HepG2 (cell line): ENCODE measurements around the gene C6orf15. TPM values are rescaled to one million over a fixed set of nuclear protein-coding genes. Genes with fewer than 3 reads are reported as not detected.
A peak's percentile ranks its signal among the peaks of the same experiment; 100 is the strongest.

Source experiments
- CCDC6 ChIP-seq: sonication (generic); formaldehyde crosslinking; IDR thresholded peaks from 2 replicates; pipeline ENCODE4 v1.8.1; 2022; ENCODE audit warnings: mild to moderate bottlenecking, missing genetic modification reagents, moderate library complexity
- CSRNP1 ChIP-seq: sonication (generic); formaldehyde crosslinking; IDR thresholded peaks from 2 replicates; pipeline ENCODE4 v1.8.1; 2023; ENCODE audit warnings: mild to moderate bottlenecking, missing genetic modification reagents
- DMAP1 ChIP-seq: IDR thresholded peaks from 2 replicates; pipeline ENCODE4 v1.6.1; 2016
- IRF2 ChIP-seq: IDR thresholded peaks from 2 replicates; pipeline ENCODE4 v1.6.1; 2018; ENCODE audit warnings: missing genetic modification reagents, missing compliant biosample characterization
- LCORL ChIP-seq, 2 experiments: fragments of 450-650 bp in 1 of 2; sonication (generic) in 1 of 2; formaldehyde crosslinking in 1 of 2; IDR thresholded peaks; 2 replicates each; pipeline versions ENCODE4 v1.5.0 to v1.6.1; 2017 to 2020; ENCODE audit warnings: antibody characterized with exemption in 1 of 2, missing genetic modification reagents in 1 of 2
- MED8 ChIP-seq: sonication (generic); formaldehyde crosslinking; IDR thresholded peaks from 2 replicates; pipeline ENCODE4 v1.8.1; 2023; ENCODE audit warnings: mild to moderate bottlenecking, missing genetic modification reagents; ENCODE audit not compliant: insufficient replicate concordance
- MXD1 ChIP-seq: sonication (generic); formaldehyde crosslinking; IDR thresholded peaks from 2 replicates; pipeline ENCODE4 v1.4.0; 2020; ENCODE audit warnings: mild to moderate bottlenecking, missing genetic modification reagents
- NFKBIZ ChIP-seq: IDR thresholded peaks from 2 replicates; pipeline ENCODE4 v1.6.1; 2018; ENCODE audit warnings: missing genetic modification reagents, missing compliant biosample characterization
- TBX3 ChIP-seq: fragments of 450-650 bp; IDR thresholded peaks from 2 replicates; pipeline ENCODE4 v1.6.1; 2017; ENCODE audit warnings: antibody characterized with exemption, mild to moderate bottlenecking, inconsistent platforms, borderline replicate concordance
- ZMAT3 ChIP-seq: sonication (generic); formaldehyde crosslinking; conservative IDR thresholded peaks from 2 replicates; pipeline ENCODE4 v1.7.0; 2021; ENCODE audit warnings: missing genetic modification reagents
- ZNF329 ChIP-seq: sonication (generic); formaldehyde crosslinking; IDR thresholded peaks from 2 replicates; pipeline ENCODE4 v1.9.0; 2021; ENCODE audit warnings: low read depth, mild to moderate bottlenecking, missing genetic modification reagents
- ZNF343 ChIP-seq: sonication (generic); formaldehyde crosslinking; IDR thresholded peaks from 2 replicates; pipeline ENCODE4 v1.4.0; 2020; ENCODE audit warnings: mild to moderate bottlenecking, missing genetic modification reagents
- ZNF512 ChIP-seq: sonication (generic); formaldehyde crosslinking; IDR thresholded peaks from 2 replicates; pipeline ENCODE4 v1.4.0; 2020; ENCODE audit warnings: mild to moderate bottlenecking, missing genetic modification reagents
- ZNF644 ChIP-seq: IDR thresholded peaks from 2 replicates; pipeline ENCODE4 v1.6.1; 2016; ENCODE audit warnings: low read depth
- ZNF773 ChIP-seq: sonication (generic); formaldehyde crosslinking; IDR thresholded peaks from 2 replicates; pipeline ENCODE4 v1.4.0; 2020; ENCODE audit warnings: missing genetic modification reagents, borderline replicate concordance
- ZNF775 ChIP-seq: sonication (generic); formaldehyde crosslinking; IDR thresholded peaks from 2 replicates; pipeline ENCODE4 v1.4.0; 2020; ENCODE audit warnings: missing genetic modification reagents, mild to moderate bottlenecking, moderate library complexity, borderline replicate concordance
- polyA plus RNA-seq, 8 experiments: library from polyadenylated mRNA; depleted of rRNA in 3 of 8; stranded (reverse) in 7 of 8; unstranded in 1 of 8; fragments of >200 nt; fragmentation: Illumina TruSeq in 4 of 8; extraction: Trizol in 4 of 8; gene quantifications; 2 replicates each; pipeline versions ENCODE4 v1.2.1 to v1.2.3, GENCODE V29; 2011 to 2016; ENCODE audit warnings: low read depth in 4 of 8, missing spikeins in 1 of 8, mixed read lengths in 1 of 8; ENCODE audit not compliant: insufficient read depth in 1 of 8
- total RNA-seq, 5 experiments: library from RNA; depleted of rRNA; stranded (reverse); fragments of >200 nt; fragmentation: Illumina TruSeq; extraction: Trizol; gene quantifications; 2 replicates each; pipeline ENCODE4 v1.2.3, GENCODE V29; 2016; ENCODE audit warnings: low read depth in 1 of 5
- TF ChIP-seq, protein P1 (sequence below): sonication (generic); formaldehyde crosslinking; IDR thresholded peaks from 2 replicates; pipeline ENCODE4 v1.4.0; 2020; ENCODE audit warnings: missing genetic modification reagents, borderline replicate concordance
- TF ChIP-seq, protein P2 (sequence below): sonication (generic); formaldehyde crosslinking; conservative IDR thresholded peaks from 2 replicates; pipeline ENCODE4 v1.4.0; 2020; ENCODE audit warnings: missing genetic modification reagents
- TF ChIP-seq, protein P3 (sequence below): sonication (generic); formaldehyde crosslinking; conservative IDR thresholded peaks from 2 replicates; pipeline ENCODE4 v1.8.1; 2023; ENCODE audit warnings: missing genetic modification reagents

The C6orf15 gene
- total and polyA plus RNA-seq, 2 of the 13 experiments (the other 11 are each of a cell fraction or from before 2014, with no cell fraction given) = not detected

- TF ChIP-seq, protein P1, sequence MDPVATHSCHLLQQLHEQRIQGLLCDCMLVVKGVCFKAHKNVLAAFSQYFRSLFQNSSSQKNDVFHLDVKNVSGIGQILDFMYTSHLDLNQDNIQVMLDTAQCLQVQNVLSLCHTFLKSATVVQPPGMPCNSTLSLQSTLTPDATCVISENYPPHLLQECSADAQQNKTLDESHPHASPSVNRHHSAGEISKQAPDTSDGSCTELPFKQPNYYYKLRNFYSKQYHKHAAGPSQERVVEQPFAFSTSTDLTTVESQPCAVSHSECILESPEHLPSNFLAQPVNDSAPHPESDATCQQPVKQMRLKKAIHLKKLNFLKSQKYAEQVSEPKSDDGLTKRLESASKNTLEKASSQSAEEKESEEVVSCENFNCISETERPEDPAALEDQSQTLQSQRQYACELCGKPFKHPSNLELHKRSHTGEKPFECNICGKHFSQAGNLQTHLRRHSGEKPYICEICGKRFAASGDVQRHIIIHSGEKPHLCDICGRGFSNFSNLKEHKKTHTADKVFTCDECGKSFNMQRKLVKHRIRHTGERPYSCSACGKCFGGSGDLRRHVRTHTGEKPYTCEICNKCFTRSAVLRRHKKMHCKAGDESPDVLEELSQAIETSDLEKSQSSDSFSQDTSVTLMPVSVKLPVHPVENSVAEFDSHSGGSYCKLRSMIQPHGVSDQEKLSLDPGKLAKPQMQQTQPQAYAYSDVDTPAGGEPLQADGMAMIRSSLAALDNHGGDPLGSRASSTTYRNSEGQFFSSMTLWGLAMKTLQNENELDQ (CRISPR knock-in tag) = no peak
- TF ChIP-seq, protein P2, sequence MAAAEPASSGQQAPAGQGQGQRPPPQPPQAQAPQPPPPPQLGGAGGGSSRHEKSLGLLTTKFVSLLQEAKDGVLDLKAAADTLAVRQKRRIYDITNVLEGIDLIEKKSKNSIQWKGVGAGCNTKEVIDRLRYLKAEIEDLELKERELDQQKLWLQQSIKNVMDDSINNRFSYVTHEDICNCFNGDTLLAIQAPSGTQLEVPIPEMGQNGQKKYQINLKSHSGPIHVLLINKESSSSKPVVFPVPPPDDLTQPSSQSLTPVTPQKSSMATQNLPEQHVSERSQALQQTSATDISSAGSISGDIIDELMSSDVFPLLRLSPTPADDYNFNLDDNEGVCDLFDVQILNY (CRISPR knock-in tag) = no peak
- no peak; the same call in 1 of the 2 replicates for TF ChIP-seq ZMAT3 (CRISPR knock-in tag)
- TF ChIP-seq ZNF329 (CRISPR knock-in tag) = 0 out of 2 replicates have a peak, but pooled peaks have one; percentile 56
- no peak for TF ChIP-seq ZNF343 (CRISPR knock-in tag)
- TF ChIP-seq, protein P3, sequence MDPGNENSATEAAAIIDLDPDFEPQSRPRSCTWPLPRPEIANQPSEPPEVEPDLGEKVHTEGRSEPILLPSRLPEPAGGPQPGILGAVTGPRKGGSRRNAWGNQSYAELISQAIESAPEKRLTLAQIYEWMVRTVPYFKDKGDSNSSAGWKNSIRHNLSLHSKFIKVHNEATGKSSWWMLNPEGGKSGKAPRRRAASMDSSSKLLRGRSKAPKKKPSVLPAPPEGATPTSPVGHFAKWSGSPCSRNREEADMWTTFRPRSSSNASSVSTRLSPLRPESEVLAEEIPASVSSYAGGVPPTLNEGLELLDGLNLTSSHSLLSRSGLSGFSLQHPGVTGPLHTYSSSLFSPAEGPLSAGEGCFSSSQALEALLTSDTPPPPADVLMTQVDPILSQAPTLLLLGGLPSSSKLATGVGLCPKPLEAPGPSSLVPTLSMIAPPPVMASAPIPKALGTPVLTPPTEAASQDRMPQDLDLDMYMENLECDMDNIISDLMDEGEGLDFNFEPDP (CRISPR knock-in tag) = 0 out of 2 replicates have a peak, but pooled peaks have one; percentile 43
- TF ChIP-seq IRF2 = no peak
- TF ChIP-seq NFKBIZ (CRISPR knock-in tag) = no peak
- TF ChIP-seq ZNF512 (CRISPR knock-in tag) = no peak
- 0 out of 2 replicates have a peak, but pooled peaks have one; percentile 49 for TF ChIP-seq CSRNP1 (CRISPR knock-in tag)
- no peak for TF ChIP-seq MXD1 (CRISPR knock-in tag)
- TF ChIP-seq CCDC6 = no peak
- TF ChIP-seq ZNF644 (CRISPR knock-in tag) = no peak
- no peak for TF ChIP-seq TBX3
- TF ChIP-seq ZNF773 (CRISPR knock-in tag) = 0 out of 2 replicates have a peak, but pooled peaks have one; percentile 59
- no peak for TF ChIP-seq LCORL (IDR thresholded peaks at IDR 0.05)
- no peak for TF ChIP-seq LCORL (CRISPR knock-in tag; IDR thresholded peaks at IDR 0.05)
- no peak for TF ChIP-seq MED8
- no peak for TF ChIP-seq ZNF775
- TF ChIP-seq DMAP1 = no peak
Observed at GRCh38 chr6:31158863-31159855, 46.8 kb upstream of the C6orf15 start (continued).
